ENCODE measurements around the gene CREB3L4.
A peak's percentile ranks its signal among the peaks of the same experiment; 100 is the strongest.

- TF ChIP-seq, protein P1, sequence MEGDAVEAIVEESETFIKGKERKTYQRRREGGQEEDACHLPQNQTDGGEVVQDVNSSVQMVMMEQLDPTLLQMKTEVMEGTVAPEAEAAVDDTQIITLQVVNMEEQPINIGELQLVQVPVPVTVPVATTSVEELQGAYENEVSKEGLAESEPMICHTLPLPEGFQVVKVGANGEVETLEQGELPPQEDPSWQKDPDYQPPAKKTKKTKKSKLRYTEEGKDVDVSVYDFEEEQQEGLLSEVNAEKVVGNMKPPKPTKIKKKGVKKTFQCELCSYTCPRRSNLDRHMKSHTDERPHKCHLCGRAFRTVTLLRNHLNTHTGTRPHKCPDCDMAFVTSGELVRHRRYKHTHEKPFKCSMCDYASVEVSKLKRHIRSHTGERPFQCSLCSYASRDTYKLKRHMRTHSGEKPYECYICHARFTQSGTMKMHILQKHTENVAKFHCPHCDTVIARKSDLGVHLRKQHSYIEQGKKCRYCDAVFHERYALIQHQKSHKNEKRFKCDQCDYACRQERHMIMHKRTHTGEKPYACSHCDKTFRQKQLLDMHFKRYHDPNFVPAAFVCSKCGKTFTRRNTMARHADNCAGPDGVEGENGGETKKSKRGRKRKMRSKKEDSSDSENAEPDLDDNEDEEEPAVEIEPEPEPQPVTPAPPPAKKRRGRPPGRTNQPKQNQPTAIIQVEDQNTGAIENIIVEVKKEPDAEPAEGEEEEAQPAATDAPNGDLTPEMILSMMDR (optimal IDR thresholded peaks at IDR 0.05 in 1 of 3, IDR thresholded peaks at IDR 0.05 in 1 of 3, conservative IDR thresholded peaks at IDR 0.05 in 1 of 3; ENCODE audit: extremely low read depth in 1 of 3, insufficient read depth in 2 of 3, low read length in 3 of 3) = peak in 2 of 3 experiments; percentile 17 to 33
- TF ChIP-seq EZH2 (IDR thresholded peaks at IDR 0.05; ENCODE audit: low read length) = no peak
Observed at GRCh38 chr1:153919876-153920852, 47.5 kb upstream of the CREB3L4 start.
